HL-60 (cell line): Measurements from ENCODE around the gene COX6A2.
"Not testable (repeated sequence)": the region's sequence is repeated elsewhere in the genome, so short reads cannot be mapped to it uniquely, and the experiment has no call there.

ENCODE experiments used
- CTCF ChIP-seq: IDR thresholded peaks from one replicate; pipeline ENCODE4 v1.5.1; 2011; ENCODE audit warnings: low read length, control low read depth, inconsistent platforms; ENCODE audit not compliant: insufficient read depth
- GABPA ChIP-seq: IDR thresholded peaks from 2 replicates; pipeline ENCODE4 v1.6.1; 2012; ENCODE audit warnings: low read depth
- POLR2AphosphoS5 ChIP-seq: IDR thresholded peaks from 2 replicates; pipeline ENCODE4 v1.6.1; 2012; ENCODE audit warnings: low read depth
- SPI1 ChIP-seq: IDR thresholded peaks from 2 replicates; pipeline ENCODE4 v1.6.1; 2012; ENCODE audit warnings: low read depth, mild to moderate bottlenecking, borderline replicate concordance
- TF ChIP-seq, protein P1 (sequence below): IDR thresholded peaks from 2 replicates; pipeline ENCODE4 v1.6.1; 2012; ENCODE audit warnings: low read depth; ENCODE audit not compliant: insufficient replicate concordance

DNA sequence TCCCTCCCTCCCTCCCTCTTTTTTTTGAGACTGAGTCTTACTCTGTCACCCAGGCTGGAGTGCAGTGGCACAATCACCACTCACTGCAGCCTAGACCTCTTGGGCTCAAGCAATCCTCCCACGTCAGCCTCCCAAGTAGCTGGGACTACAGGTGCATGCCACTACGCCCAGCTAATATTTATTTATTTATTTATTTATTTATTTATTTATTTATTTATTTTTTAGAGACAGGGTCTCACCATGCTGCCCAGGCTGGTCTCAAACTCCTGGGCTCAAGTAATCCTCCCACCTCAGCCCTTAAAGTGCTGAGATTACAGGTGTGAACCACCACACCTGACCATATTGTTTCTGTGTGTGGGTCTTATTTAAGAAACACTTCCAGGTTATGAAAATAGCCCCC is 11.1 kb downstream of the COX6A2 start:
- not testable (repeated sequence) for TF ChIP-seq CTCF, POLR2AphosphoS5, SPI1, GABPA
- TF ChIP-seq, protein P1, sequence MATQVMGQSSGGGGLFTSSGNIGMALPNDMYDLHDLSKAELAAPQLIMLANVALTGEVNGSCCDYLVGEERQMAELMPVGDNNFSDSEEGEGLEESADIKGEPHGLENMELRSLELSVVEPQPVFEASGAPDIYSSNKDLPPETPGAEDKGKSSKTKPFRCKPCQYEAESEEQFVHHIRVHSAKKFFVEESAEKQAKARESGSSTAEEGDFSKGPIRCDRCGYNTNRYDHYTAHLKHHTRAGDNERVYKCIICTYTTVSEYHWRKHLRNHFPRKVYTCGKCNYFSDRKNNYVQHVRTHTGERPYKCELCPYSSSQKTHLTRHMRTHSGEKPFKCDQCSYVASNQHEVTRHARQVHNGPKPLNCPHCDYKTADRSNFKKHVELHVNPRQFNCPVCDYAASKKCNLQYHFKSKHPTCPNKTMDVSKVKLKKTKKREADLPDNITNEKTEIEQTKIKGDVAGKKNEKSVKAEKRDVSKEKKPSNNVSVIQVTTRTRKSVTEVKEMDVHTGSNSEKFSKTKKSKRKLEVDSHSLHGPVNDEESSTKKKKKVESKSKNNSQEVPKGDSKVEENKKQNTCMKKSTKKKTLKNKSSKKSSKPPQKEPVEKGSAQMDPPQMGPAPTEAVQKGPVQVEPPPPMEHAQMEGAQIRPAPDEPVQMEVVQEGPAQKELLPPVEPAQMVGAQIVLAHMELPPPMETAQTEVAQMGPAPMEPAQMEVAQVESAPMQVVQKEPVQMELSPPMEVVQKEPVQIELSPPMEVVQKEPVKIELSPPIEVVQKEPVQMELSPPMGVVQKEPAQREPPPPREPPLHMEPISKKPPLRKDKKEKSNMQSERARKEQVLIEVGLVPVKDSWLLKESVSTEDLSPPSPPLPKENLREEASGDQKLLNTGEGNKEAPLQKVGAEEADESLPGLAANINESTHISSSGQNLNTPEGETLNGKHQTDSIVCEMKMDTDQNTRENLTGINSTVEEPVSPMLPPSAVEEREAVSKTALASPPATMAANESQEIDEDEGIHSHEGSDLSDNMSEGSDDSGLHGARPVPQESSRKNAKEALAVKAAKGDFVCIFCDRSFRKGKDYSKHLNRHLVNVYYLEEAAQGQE = not testable (repeated sequence)
